ENCODE measurements around the gene GET3. TPM values are rescaled to one million over a fixed set of nuclear protein-coding genes. Genes with fewer than 3 reads are reported as not detected.

Gene GET3
- total RNA-seq, 1 donor from 2014 or later, result 59.9 TPM

DNA sequence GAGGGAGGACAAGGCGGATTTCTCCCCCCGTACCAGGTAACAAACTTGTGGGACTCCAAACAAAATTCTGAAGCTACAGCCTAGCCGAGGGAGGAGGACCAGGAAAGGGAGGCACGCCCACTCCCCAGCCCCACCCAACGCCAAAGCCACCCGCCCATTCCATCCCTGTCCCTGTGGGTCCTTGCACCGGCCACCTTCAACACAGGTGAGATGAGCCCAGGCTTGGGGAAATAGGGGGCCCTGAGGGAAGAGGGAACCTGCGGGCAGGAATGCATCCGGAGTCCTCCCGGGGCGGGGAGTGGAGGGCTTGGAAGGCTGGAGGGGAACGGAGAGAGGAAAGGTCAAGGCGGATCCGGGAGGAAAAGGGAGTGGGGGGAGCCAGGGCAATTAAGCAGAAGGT is 14.3 kb downstream of the GET3 start, which contains the start of gene BEST2:
TSS of gene BEST2 (plus strand) at position 157 of the 400 bp plus-strand sequence. CDS start 802 bp downstream, outside the sequence.
- Histone ChIP-seq H3K4me1 (peaks cover 19% of the 10 kb centered on the region), H3K36me3 (peaks cover 0 to 14% of the 10 kb centered on the region in 2 donors), H3K27ac (no peak within 1 kb of the TSS), H3K9me3 (no peaks in the 10 kb centered on the region), H3K4me3 (no peak within 1 kb of the TSS), H3K27me3 (no peaks in the 10 kb centered on the region)
- intact Hi-C loops (cut with DNase I), result no loop called here
- no peak for TF ChIP-seq POLR2AphosphoS5 (IDR thresholded peaks at IDR 0.05; ENCODE audit: insufficient read depth in 1 of 2, low read depth in 1 of 2)
- TF ChIP-seq POLR2A (IDR thresholded peaks at IDR 0.05), result no peak
- TF ChIP-seq, protein P1, sequence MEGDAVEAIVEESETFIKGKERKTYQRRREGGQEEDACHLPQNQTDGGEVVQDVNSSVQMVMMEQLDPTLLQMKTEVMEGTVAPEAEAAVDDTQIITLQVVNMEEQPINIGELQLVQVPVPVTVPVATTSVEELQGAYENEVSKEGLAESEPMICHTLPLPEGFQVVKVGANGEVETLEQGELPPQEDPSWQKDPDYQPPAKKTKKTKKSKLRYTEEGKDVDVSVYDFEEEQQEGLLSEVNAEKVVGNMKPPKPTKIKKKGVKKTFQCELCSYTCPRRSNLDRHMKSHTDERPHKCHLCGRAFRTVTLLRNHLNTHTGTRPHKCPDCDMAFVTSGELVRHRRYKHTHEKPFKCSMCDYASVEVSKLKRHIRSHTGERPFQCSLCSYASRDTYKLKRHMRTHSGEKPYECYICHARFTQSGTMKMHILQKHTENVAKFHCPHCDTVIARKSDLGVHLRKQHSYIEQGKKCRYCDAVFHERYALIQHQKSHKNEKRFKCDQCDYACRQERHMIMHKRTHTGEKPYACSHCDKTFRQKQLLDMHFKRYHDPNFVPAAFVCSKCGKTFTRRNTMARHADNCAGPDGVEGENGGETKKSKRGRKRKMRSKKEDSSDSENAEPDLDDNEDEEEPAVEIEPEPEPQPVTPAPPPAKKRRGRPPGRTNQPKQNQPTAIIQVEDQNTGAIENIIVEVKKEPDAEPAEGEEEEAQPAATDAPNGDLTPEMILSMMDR (IDR thresholded peaks at IDR 0.05), result no peak
- DNase-seq (ENCODE audit: extremely low spot score in 2 of 2), result no peak

DNA sequence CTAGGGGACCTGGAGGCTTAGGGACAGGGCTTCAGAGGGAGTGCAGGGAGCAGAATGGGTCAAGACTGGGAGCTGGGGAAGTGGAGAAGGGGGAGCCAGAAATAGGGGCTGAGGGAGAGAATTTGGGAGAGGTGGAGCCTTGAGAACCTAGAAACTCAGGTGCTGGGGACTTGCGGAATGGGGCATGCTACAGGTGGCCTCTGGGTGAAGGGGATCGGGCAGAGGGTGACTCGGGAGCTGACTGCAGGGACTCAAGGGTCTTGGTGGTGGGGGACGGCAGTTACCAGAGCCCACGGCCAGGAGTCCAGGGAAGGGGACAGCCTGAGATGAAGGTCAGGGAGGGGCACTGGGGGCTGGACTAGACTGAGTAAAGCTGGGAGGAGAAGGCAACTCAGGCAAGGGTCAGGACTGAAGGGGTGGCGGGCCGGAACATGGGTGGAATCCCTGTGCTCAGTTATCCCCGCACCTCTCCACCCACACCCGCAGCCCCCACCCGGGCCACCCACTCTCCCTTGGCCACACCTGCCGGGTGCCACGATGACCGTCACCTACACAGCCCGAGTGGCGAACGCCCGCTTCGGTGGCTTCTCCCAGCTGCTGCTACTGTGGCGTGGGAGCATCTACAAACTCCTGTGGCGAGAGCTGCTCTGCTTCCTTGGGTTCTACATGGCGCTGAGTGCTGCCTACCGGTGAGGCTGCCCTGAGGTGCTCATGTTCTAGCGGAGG is 14.9 kb downstream of the GET3 start:
- Histone ChIP-seq H3K27ac (no peak overlapping the region), H3K9me3 (no peaks in the 10 kb centered on the region), H3K36me3 (peaks cover 0 to 8% of the 10 kb centered on the region in 2 donors), H3K4me1 (peaks cover 22% of the 10 kb centered on the region), H3K27me3 (no peaks in the 10 kb centered on the region), H3K4me3 (no peak overlapping the region)
- intact Hi-C loops (cut with DNase I), result no loop called here
- DNase-seq (ENCODE audit: extremely low spot score in 2 of 2), result no peak
- TF ChIP-seq POLR2AphosphoS5 (IDR thresholded peaks at IDR 0.05; ENCODE audit: insufficient read depth in 1 of 2, low read depth in 1 of 2) (no peak), POLR2A (IDR thresholded peaks at IDR 0.05) (no peak)
- TF ChIP-seq, protein P1 (IDR thresholded peaks at IDR 0.05), result no peak

DNA sequence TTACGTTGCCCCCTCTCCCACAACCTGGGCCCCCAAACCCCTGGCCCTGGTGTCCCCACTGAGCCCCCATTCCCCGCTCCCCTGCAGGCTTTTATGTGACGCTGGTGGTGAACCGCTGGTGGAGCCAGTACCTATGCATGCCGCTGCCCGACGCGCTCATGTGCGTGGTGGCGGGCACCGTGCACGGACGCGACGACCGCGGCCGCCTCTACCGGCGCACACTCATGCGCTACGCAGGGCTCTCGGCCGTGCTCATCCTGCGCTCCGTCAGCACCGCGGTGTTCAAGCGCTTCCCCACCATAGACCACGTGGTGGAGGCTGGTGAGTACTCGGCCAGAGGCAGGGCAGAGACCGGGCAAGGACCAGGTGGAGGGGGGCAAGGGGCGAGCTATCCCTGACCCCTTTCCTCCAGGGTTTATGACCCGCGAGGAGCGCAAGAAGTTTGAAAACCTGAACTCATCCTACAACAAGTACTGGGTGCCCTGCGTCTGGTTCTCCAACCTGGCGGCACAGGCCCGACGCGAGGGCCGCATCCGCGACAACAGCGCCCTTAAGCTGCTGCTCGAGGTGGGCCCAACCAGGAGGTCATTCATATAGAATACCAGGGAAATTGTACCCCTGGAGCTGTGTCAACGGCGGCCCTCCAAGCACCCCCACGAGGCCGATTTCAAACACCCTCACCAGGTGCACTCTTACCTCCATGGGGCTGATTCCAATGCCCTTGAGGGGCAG is 17.3 kb downstream of the GET3 start:
- H3K9me3 ChIP-seq, result no peaks in the 10 kb centered on the region
- no peak overlapping the region for H3K4me3 ChIP-seq
- H3K27ac ChIP-seq, result no peak overlapping the region
- H3K4me1 ChIP-seq, result peaks cover 23% of the 10 kb centered on the region
- H3K36me3 ChIP-seq, result no peaks in the 10 kb centered on the region
- intact Hi-C loops (cut with DNase I), result no loop called here
- DNase-seq (ENCODE audit: extremely low spot score in 2 of 2), result no peak
- TF ChIP-seq POLR2A (IDR thresholded peaks at IDR 0.05), result no peak
- TF ChIP-seq, protein P1 (IDR thresholded peaks at IDR 0.05), result no peak
- no peak for TF ChIP-seq POLR2AphosphoS5 (IDR thresholded peaks at IDR 0.05; ENCODE audit: insufficient read depth in 1 of 2, low read depth in 1 of 2)
- H3K27me3 ChIP-seq, result no peaks in the 10 kb centered on the region

DNA sequence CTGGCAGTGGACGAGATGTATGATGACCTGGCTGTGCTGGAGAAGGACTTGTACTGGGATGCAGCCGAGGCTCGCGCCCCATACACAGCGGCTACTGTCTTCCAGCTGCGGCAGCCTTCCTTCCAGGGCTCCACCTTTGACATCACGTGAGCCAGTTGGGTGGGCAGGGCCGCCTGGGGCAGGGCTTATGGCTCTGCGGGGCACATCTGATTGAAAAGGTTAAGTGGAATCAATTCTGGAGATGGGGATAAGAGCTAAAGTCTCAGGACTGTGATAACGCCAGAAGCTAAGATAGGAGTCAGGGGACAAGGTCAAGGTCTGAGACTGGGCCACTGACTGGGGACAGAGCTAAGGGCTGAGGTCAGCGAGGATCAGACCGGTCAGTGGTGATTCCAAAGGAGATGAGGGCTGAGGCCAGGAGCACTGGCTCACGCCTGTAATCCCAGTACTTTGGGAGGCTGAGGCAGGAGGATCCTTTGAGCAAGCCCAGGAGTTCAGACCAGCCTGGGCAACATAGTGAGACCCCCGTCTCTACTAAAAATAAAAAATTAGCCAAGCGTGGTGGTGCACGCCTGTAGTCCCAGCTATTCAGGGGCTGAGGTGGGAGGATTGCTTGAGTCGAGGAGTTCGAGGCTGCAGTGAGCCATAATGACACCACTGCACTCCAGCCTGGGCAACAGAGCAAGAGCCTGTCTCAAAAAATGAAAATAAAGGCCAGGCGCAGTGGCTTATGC is 19.0 kb downstream of the GET3 start:
- Histone ChIP-seq H3K4me1 (peaks cover 12% of the 10 kb centered on the region), H3K36me3 (no peaks in the 10 kb centered on the region), H3K4me3 (no peak overlapping the region), H3K27me3 (no peaks in the 10 kb centered on the region), H3K27ac (no peak overlapping the region), H3K9me3 (no peaks in the 10 kb centered on the region)
- no peak for DNase-seq (ENCODE audit: extremely low spot score in 2 of 2)
- intact Hi-C loops (cut with DNase I), result no loop called here
- TF ChIP-seq POLR2AphosphoS5 (IDR thresholded peaks at IDR 0.05; ENCODE audit: insufficient read depth in 1 of 2, low read depth in 1 of 2), result no peak
- TF ChIP-seq POLR2A (IDR thresholded peaks at IDR 0.05), result no peak
- TF ChIP-seq, protein P1 (IDR thresholded peaks at IDR 0.05), result no peak
